Esophagus muscularis mucosa (tissue), 4 donors: ENCODE data around the gene KIZ. TPM values are rescaled to one million over a fixed set of nuclear protein-coding genes. Genes with fewer than 3 reads are reported as not detected.

Source experiments
- DNase-seq: peaks from one replicate; pipeline ENCODE4 v3.0.0-alpha.2; 2017; ENCODE audit errors: extremely low spot score
- H3K27ac ChIP-seq, 4 donors: fragments of 200-600 bp; sonication (generic); replicated peaks in 1 of 4; 1 replicate in 3 of 4; 2 replicates in 1 of 4; pipeline ENCODE4 v1.5.1; 2016 to 2019; ENCODE audit warnings: mild to moderate bottlenecking in 1 of 4
- H3K27me3 ChIP-seq, 4 donors: fragments of 200-600 bp; sonication (generic); one replicate each; pipeline versions ENCODE4 v1.5.1 to v1.6.0; 2016 to 2019
- H3K36me3 ChIP-seq, 4 donors: fragments of 200-600 bp; sonication (generic); one replicate each; pipeline ENCODE4 v1.5.1; 2016 to 2019
- H3K4me1 ChIP-seq, 4 donors: fragments of 200-600 bp; sonication (generic); one replicate each; pipeline ENCODE4 v1.5.1; 2016 to 2019
- H3K4me3 ChIP-seq, 4 donors: fragments of 200-600 bp; sonication (generic); 1 replicate in 2 of 4; 2 replicates in 2 of 4; pipeline ENCODE4 v1.5.1; 2016 to 2019; ENCODE audit warnings: mild to moderate bottlenecking in 4 of 4, moderate library complexity in 1 of 4
- H3K9me3 ChIP-seq, 4 donors: fragments of 200-600 bp; sonication (generic); 1 replicate in 3 of 4; 2 replicates in 1 of 4; pipeline ENCODE4 v1.5.1; 2016 to 2019
- EP300 ChIP-seq: sonication (generic); formaldehyde crosslinking; IDR thresholded peaks from one replicate; pipeline ENCODE4 v1.6.1; 2017; ENCODE audit warnings: antibody characterized with exemption
- POLR2A ChIP-seq: fragments of 450-650 bp; IDR thresholded peaks from one replicate; pipeline ENCODE4 v1.6.1; 2017; ENCODE audit warnings: antibody characterized with exemption, moderate library complexity, mild to moderate bottlenecking, low read depth
- POLR2AphosphoS5 ChIP-seq, 2 donors: sonication (generic); formaldehyde crosslinking; IDR thresholded peaks; one replicate each; pipeline ENCODE4 v1.6.1; 2017; ENCODE audit warnings: antibody characterized with exemption in 2 of 2
- WGBS: methylation state at CpG from one replicate; pipeline ENCODE4 v1.1.5; 2018; 5-methylcytosine and 5-hydroxymethylcytosine counted together
- intact Hi-C: fragments of 100-400 bp; cut with DNase I; formaldehyde crosslinking; loops from one replicate; pipeline ENCODE4 v1.15.1; 2023
- total RNA-seq, 4 donors: library from RNA; depleted of rRNA; stranded (reverse); fragments of >200 nt; gene quantifications; one replicate each; pipeline versions ENCODE4 v1.1.0 to v1.2.1, GENCODE V29; 2016
- TF ChIP-seq, protein P1 (sequence below), 3 experiments: fragments of 200-600 bp in 2 of 3; fragments of 450-650 bp in 1 of 3; sonication (generic) in 2 of 3; IDR thresholded peaks; one replicate each; pipeline ENCODE4 v1.5.1; 2017 to 2019; ENCODE audit warnings: antibody characterized with exemption in 3 of 3, mild to moderate bottlenecking in 2 of 3, moderate library complexity in 1 of 3

The KIZ gene
- total RNA-seq, 4 donors from 2014 or later = 17.2 to 32.0 (median 25.6) TPM

DNA sequence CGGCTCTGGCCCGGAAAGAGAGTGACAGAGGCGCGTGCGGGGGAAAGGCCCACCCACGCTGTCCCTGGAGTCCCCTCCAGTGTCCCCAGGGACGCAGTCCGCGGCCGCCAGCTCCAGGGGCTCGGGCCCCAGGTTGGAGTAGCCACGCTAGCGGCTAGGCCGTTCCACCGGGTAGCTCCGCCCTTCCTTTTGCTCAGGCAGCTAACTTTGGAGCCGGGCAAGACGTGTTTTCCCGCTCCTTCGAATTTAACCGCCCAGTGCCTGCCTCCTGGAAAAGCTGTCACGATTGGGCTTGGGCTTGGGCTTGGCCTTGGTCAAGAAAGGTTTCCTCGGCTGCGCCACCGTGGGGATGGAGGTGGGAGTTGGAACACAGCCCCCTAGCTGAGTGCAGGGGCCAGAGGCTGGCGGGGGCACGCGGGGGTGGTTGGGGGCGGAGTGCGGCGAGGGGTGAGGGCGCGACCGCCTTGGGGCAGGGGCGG, 24.4 kb upstream of the KIZ start:
- TF ChIP-seq EP300 = no peak
- TF ChIP-seq, protein P1, sequence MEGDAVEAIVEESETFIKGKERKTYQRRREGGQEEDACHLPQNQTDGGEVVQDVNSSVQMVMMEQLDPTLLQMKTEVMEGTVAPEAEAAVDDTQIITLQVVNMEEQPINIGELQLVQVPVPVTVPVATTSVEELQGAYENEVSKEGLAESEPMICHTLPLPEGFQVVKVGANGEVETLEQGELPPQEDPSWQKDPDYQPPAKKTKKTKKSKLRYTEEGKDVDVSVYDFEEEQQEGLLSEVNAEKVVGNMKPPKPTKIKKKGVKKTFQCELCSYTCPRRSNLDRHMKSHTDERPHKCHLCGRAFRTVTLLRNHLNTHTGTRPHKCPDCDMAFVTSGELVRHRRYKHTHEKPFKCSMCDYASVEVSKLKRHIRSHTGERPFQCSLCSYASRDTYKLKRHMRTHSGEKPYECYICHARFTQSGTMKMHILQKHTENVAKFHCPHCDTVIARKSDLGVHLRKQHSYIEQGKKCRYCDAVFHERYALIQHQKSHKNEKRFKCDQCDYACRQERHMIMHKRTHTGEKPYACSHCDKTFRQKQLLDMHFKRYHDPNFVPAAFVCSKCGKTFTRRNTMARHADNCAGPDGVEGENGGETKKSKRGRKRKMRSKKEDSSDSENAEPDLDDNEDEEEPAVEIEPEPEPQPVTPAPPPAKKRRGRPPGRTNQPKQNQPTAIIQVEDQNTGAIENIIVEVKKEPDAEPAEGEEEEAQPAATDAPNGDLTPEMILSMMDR (IDR thresholded peaks at IDR 0.05) = no peak
- H3K9me3 ChIP-seq = no peaks in the 10 kb centered on the region
- 15% methylated on average over 11 of the region's 35 CpGs for WGBS
- no peaks in the 10 kb centered on the region for H3K36me3 ChIP-seq
- peak; percentile 70 for DNase-seq
- peak overlapping the region; percentile 44 to 61 (median 46) for H3K4me3 ChIP-seq
- no peak overlapping the region for H3K27ac ChIP-seq
- intact Hi-C loops = no loop called here
- H3K27me3 ChIP-seq = peaks cover 4 to 100% (median 79%) of the 10 kb centered on the region in 4 donors
- H3K4me1 ChIP-seq = peaks cover 39 to 61% (median 58%) of the 10 kb centered on the region in 4 donors

DNA sequence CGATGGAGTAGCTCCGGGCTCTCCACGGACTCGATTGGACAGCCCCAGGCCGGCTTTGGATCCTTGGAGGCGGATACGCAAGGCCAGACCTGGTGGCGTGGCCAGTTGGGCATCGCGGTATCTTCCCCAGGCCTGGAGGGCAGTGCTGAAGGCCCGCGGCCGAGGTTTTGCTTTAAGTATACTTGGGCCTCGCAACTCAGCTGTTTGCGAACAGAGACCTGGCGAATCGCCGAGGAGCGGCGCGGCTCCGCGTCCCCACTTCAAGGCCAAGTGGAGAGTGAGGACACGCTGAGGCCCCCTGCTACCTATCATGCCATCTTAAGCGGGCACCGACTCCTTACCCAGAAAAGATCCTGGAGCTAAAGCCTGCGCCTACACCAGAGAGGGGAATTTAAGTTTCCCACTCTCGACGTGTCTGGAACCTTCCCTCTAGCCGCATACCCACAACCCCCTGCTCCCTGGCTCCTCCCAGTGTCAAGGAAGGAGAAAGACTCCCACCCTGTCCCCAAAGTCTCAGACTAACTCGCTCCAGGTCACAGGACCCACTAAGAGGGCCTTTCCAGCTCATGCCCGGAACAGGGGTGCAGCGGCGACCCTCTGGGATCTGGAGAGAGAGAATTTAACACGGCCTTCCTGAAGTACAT, 23.8 kb upstream of the KIZ start:
- TF ChIP-seq POLR2A = no peak
- TF ChIP-seq POLR2AphosphoS5 (IDR thresholded peaks at IDR 0.05) = no peak
- TF ChIP-seq, protein P1 (IDR thresholded peaks at IDR 0.05) = no peak
- TF ChIP-seq EP300 = no peak
- DNase-seq = peak; percentile 81
- Histone ChIP-seq H3K4me1 (peaks cover 39 to 61% (median 59%) of the 10 kb centered on the region in 4 donors), H3K9me3 (no peaks in the 10 kb centered on the region), H3K27me3 (peaks cover 7 to 100% (median 85%) of the 10 kb centered on the region in 4 donors), H3K36me3 (no peaks in the 10 kb centered on the region), H3K4me3 (peak overlapping the region; percentile 44 to 61 (median 46)), H3K27ac (no peak overlapping the region)
- 3% methylated on average over 24 of the region's 35 CpGs for WGBS
- intact Hi-C loops = no loop called here

DNA sequence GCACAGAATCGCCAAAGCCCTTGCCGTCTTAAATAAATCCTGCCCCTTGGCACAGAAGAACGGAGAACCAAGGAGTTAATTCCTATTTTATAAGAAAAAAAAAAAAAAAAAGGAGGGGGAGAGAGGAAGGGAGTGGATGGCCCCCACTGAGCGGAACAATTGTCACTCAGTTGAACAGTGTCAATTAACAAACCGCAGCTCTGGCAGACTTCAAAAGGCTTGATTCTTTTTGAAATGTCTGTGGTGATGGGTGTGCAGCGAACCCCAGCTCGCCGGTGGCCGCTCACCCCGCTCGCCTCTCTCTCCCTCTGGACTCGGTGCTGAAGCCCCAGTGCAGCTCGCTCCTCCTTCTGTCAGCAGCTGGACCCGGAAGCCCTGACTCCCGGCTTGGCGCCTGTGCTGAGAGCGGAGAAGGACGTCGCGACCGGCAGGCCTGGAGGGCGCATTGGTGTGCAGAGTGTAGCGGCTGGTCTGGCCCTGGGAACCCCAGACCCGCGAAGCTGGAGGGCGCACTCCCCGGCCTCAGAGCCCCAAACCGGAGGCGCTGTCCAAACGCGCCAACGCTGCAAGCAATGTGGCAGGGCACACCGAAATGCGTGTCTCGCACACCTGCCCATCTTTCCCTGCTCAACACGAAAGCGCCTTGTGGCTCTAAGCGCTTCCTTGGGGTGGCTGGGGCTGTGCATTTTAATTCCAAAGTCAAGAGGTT, 23.1 kb upstream of the KIZ start:
- H3K27ac ChIP-seq = no peak overlapping the region
- TF ChIP-seq POLR2A = no peak
- TF ChIP-seq, protein P1 (IDR thresholded peaks at IDR 0.05) = no peak
- TF ChIP-seq POLR2AphosphoS5 (IDR thresholded peaks at IDR 0.05) = no peak
- no peak for TF ChIP-seq EP300
- WGBS = under 1% methylated on average over 10 of the region's 38 CpGs
- intact Hi-C loops = no loop called here
- DNase-seq = peak; percentile 91
- no peaks in the 10 kb centered on the region for H3K9me3 ChIP-seq
- H3K36me3 ChIP-seq = no peaks in the 10 kb centered on the region
- H3K4me1 ChIP-seq = peaks cover 39 to 61% (median 59%) of the 10 kb centered on the region in 4 donors
- H3K4me3 ChIP-seq = peak overlapping the region; percentile 44 to 61 (median 46)
- peaks cover 7 to 100% (median 86%) of the 10 kb centered on the region in 4 donors for H3K27me3 ChIP-seq

DNA sequence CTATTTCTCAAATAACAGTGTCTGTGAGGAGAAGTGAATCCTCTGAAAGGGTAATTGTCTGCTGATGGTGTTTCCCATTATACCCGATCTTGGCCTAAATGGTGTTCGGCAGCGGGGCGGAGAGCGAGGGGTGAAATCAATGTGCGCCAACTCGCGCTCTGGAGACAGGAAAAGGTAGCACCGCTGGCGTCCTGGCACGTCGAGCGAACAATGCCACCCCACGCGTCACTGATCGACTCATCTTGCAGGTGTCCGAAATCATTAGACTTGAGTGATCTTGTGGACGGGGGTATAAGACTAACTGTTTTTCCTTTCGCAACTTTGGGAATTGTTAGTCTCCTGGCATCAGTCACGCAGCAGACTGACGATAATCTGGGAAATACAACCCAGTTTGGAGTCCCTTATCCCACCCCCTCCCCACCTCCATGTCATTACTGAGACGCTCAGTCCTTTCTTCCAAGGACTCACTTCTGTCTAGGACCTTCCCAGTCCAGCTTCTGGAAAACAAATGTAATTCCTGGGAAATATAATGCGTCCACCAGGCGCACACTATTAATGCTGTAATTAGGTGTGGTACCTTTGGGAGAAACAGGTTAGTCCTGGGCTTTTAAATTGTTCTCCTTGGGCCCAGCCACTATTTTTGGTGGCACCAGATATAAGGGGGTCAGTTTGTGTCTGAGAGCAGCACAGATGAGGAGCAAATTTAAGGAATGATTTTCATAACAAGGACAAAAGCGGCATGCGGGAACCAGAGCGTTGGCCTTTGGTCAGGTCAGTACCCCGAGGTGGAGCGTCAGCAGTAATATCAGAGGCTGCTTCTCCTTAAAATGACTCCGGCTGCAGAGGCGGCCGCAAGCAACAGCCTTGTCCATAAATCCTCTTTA, 22.1 kb upstream of the KIZ start:
- Histone ChIP-seq H3K27ac (no peak overlapping the region), H3K36me3 (no peaks in the 10 kb centered on the region), H3K4me1 (peaks cover 39 to 61% (median 59%) of the 10 kb centered on the region in 4 donors), H3K9me3 (no peaks in the 10 kb centered on the region), H3K4me3 (peak overlapping the region in 1 of 4 donors; percentile 44), H3K27me3 (peaks cover 7 to 98% (median 82%) of the 10 kb centered on the region in 4 donors)
- intact Hi-C loops = no loop called here
- peak; percentile 89 for DNase-seq
- TF ChIP-seq, protein P1 (IDR thresholded peaks at IDR 0.05) = no peak
- TF ChIP-seq POLR2A = no peak
- no peak for TF ChIP-seq EP300
- no peak for TF ChIP-seq POLR2AphosphoS5 (IDR thresholded peaks at IDR 0.05)
- 15% methylated on average over 30 of the region's 32 CpGs for WGBS
